Right ventricle myocardium inferior (tissue), 1 donor: Measurements from ENCODE around the gene CEP44. TPM values are rescaled to one million over a fixed set of nuclear protein-coding genes. Genes with fewer than 3 reads are reported as not detected.
"Not testable (repeated sequence)": the region's sequence is repeated elsewhere in the genome, so short reads cannot be mapped to it uniquely, and the experiment has no call there.

Source experiments
- ATAC-seq: fragments of 200-7000 bp; cut with Tn5 transposase; one replicate; pipeline ENCODE4 v1.9.1; 2020; ENCODE audit warnings: mild to moderate bottlenecking, moderate library complexity
- DNase-seq: peaks from one replicate; pipeline ENCODE4 v3.0.0; 2021; ENCODE audit errors: missing footprints
- intact Hi-C: fragments of 100-400 bp; cut with DNase I; formaldehyde crosslinking; loops from one replicate; pipeline ENCODE4 v1.11.0; 2022
- long read RNA-seq: library from polyadenylated mRNA; unstranded; transcript quantifications from one replicate; pipeline ENCODE4 v2.0.0, GENCODE V29; 2021
- total RNA-seq: library from RNA; stranded (reverse); fragmentation: NEBNext Ultra II Directional; extraction: Animal tissue kit (Norgen Biotek cat#: 25700); gene quantifications from one replicate; pipeline ENCODE4 v1.2.1, GENCODE V29; 2021
- donor health status: DM: no; HTN: yes; CAD: no; lungs with severe emphysema.

CEP44 gene, protein sequence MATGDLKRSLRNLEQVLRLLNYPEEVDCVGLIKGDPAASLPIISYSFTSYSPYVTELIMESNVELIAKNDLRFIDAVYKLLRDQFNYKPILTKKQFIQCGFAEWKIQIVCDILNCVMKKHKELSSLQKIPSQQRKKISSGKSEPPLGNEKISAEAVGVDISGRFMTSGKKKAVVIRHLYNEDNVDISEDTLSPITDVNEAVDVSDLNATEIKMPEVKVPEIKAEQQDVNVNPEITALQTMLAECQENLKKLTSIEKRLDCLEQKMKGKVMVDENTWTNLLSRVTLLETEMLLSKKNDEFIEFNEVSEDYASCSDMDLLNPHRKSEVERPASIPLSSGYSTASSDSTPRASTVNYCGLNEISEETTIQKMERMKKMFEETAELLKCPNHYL
- 9.3 TPM for total RNA-seq
- long read RNA-seq, partial matches to known transcripts: 4 of 9 reads
- long read RNA-seq, other reads (novel, unspliced or antisense): 5 of 9 reads

DNA sequence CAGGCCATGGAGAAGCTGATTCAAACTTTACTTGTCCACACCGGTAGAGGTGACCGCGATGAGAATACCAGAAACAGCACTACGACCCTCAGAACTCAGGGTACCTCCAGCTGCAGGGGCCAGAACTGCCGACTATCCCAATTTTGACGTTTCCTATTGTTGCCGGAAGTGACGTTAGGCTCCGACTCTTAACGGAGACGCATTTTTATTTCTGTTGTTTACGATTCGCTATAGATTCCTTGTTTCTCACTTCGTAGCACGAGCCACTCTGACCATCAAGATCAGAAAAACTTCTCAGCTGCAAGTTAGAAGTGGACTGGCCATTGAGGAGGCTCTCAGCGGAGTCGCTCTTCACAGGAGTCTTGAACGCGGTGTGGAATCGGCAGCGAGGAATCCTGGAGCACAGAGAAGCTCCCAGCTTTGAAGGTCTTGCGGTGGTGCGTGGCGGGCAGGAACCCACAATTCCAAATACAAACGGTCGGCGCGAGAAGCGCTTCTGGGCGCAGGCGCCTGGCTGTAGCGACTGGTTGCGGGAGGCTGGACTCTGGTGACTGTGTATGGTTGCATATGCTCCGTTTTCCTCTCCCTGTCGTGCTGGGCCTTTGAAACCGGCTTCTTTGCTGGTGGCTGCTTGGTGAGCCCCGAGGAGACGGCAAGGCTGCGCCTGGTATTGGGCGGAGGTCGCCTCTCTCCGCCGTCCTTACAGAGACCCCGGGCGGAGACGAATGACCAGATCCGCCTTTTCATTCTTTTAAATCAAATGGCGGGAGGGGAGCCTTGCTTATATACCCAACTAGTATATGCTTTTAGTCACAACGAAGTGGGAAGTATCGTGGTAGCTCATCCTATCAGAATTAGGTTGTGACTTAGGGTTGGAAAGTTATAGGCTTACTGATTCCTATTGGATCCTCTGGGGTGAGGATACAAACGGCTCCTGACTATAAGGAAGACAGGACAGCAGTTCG lies at the start of gene CEP44, which contains the start of gene FBXO8:
TSS of gene CEP44 (plus strand) at position 405 of the 965 bp plus-strand sequence. CDS start 15,211 bp downstream, outside the sequence.
TSS of gene FBXO8 (minus strand) at position 161 of the 965 bp plus-strand sequence. CDS start 20,575 bp downstream, outside the sequence.
- intact Hi-C loops: no loop called here
- ATAC-seq: peak; percentile 83
- peak; percentile 79 for DNase-seq

DNA sequence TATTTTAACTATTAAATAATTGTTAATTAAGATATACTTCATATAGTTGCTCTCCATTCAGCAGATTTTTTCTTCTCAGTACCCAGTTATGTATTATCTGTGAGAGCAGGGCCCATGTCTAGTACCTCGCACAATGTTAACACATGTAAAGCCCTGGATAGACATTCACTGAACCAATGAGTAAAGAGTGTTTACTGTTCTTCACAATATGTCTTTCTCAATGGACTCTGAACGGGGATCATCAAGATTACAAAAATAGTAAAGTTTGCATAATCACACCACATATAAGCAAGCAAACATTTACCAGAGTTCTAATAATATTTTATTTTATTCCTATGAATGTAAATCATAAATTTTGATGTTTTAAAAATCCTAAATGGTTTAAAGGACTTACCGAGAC lies 47.4 kb upstream of the CEP44 start:
- ATAC-seq (no peak), DNase-seq (no peak)
- intact Hi-C loops: no loop called here

DNA sequence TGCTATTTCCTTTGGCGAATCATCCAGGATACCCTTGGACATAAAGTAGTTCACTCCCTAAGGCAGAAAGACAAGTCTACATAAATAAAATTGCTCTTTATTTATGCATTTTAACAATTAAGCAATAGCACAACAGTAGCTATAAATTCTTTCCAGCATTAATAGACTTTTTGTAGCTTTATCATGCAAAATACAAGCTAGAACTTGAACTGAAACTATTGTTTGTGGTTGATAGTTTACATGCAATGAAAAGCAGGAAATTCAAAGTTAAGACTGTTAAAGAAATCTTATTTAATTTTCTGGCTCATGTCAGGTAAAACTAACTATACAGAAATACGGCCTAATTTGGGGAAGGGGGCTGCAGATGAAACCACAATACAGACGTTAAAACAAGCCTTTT lies 42.5 kb upstream of the CEP44 start:
- DNase-seq (no peak), ATAC-seq (no peak)
- intact Hi-C loops: no loop called here

DNA sequence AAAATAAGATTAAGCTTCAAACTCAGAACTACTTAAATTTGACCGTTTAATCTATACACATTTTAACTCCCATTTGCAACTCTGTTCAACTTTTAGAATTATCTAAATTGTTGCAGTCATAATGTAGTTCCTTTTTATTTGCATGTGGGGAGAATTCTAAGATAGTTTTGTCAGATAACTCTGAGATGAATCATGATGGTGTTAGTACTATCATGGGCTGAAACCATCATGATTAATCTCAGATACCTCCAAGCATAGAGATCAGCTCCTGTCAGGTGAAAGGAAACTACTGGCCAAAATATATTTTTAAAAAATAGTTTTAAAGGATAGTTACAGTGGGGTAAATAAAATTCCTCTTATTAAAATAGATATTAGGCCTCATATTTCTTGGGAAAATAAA lies 39.3 kb upstream of the CEP44 start:
- intact Hi-C loops: no loop called here
- DNase-seq (no peak), ATAC-seq (no peak)

DNA sequence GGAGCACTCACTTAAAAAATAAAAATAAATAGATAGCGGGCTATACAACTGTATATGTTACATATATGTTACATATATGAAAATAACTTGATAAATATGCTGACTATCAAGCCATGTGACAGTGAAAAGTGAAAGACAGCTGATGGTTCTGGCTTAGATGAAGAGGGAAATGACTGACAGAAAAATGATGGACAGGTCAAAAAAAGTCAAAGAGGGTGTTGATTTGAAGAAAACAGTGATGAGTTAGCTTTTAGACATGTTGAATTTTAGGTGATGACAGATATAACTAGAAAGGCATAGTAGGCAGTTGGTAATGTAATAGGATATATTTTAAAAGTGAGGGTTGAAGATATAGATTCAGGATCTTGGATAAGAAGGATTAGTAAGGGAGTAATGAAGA lies 38.0 kb upstream of the CEP44 start:
- DNase-seq (no peak), ATAC-seq (no peak)
- intact Hi-C loops: no loop called here

DNA sequence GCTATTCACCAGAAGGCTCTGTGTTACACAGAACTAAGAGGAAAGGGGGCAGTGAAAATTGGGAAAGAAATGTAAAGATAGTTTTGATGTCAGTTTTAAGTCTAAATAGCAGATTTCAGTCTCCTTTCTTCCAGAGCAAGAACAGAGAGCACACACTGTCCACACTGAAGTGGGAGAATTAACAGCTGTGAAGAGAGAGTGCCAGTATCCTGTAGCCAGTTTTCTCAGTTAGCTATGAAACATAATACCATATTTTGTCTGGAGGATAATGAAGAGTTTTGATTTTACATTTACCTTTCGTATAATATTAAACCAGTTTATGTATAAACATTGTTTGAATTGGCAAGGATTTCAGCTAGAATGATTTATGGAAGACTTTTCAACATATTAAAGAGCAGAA lies 35.3 kb upstream of the CEP44 start:
- peak; percentile 76 for ATAC-seq
- intact Hi-C loops: no loop called here

DNA sequence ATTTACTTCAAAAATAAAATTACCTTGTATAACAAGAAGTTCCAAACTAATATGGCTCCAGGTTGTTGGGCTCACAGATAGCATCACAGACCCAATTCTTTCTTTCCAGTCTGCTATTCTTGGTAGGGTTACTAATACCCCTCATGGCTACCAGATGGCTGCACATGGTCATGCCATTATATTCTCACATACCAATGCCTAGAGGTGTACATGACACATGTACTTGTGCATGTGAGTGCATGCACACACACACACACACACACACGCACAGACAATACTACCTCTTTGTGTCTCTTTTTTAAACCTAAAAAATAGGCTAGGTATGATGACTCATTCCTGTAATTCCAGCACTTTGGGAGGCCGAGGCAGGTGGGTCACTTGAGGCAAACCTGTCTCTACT lies 31.3 kb upstream of the CEP44 start:
- ATAC-seq (no peak), DNase-seq (no peak)
- intact Hi-C loops: no loop called here

More for the DNA sequence above, 35.3 kb upstream of the CEP44 start:
- no peak for DNase-seq

DNA sequence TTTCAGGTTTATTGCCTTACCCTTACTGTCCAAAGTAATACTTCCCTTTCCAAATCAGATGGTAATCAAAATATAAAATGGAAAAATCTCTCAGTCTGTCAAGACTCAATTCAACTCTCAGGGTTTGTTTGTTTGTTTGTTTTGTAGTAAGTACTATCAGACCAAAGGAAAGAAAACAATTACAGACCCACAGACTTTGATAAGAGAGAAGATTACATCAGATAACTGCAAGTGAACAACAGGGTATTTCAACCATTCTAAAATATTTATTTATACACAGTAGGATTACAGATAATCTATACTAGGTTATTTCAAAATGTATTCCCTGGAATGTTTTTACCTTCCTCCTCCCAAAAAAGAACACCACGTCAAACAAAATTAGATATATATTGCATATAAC lies 29.1 kb upstream of the CEP44 start:
- intact Hi-C loops: no loop called here
- DNase-seq: no peak
- ATAC-seq: no peak

DNA sequence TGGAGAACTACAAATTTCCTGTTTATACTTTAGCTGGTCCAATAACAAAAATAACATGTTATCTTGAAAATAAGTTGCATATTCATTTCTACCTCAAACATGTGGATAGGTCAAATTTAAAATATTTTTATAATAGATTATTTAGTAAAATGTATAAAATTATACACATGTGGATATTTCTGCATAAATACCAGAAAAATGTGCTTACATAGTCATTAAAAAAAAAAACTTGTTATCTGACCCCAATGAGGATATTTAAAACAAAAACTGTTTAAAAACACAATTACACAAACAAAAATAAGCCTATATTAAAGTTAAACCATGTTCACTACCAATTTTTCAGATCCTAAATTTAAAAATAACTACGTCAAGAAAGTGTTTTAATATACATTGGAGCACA lies 28.3 kb upstream of the CEP44 start:
- ATAC-seq (no peak), DNase-seq (no peak)
- intact Hi-C loops: no loop called here

DNA sequence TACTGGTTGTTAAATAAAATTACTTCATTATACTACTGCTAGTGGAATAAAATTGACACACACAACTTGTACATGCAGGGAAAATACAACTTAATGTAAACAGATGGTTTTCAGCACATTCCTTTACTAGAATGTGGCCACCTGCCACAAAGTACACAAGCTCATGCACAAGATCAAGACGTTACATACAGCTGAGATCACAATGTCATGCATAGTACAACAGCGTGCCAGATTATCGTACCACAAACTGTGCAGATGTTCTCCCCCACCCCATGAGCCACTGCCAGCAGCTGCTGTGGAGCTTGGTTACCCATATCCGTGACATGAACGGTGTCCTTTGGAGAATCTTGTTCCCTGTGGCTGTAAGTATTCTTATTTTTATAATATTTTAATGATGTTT lies 27.9 kb upstream of the CEP44 start:
- ATAC-seq: no peak
- no peak for DNase-seq
- intact Hi-C loops: no loop called here

DNA sequence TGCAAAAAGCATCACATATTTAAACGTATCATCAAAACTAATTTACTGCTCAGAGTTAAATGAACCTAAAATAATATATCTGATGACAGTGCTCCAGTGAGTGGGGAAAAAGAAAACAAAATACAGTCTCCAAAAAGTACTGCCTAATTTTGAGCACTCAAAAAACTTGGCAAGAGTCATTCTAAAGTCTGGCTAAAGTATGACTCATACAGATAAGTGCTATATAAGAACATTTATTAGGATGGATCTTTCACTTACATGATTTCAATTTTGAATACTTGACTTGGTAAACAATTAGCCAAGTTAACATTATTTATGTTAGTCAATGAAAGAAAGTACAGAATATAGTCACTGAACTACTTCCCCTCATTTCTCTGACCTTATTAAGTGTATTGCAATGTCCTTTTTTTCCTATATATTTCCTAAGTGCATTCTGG lies 27.4 kb upstream of the CEP44 start:
- DNase-seq (no peak), ATAC-seq (peak; percentile 39)
- intact Hi-C loops: no loop called here

DNA sequence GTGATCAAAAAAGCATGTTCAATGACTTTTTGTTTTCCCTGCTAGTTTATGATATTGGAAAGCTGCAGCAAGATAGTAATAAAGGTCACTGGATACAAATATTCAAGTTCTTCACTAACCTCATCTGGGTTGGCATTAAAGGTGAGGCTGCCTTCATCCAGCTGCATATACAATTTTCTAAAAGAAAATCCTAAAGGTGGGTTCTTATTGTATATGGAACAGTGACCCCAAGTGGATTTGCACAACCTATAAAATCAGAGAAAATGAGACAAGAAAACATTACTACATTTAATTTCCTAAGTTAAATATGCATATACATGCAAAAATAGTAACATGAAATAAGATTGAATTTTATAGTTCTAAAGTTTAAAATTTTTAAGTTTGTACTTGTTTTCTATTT lies 24.1 kb upstream of the CEP44 start:
- ATAC-seq: no peak
- intact Hi-C loops: no loop called here
- DNase-seq: no peak

DNA sequence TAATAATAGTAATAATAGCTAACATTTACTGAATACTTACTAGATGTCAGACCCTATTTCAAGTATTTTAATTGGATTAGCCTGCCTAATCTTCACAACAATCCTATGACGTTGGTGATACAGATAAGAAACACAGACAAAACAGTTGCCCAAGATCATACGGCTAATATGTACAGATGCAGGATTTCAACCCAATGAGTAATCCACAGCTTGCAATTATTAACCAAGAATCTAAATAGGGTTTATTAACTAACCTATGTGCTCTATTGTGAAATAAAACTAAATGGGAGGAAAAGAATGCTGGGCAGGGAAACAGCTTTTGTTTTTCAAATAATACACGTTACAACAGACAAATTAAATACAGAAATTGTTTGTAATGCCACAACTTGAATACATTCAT lies 23.6 kb upstream of the CEP44 start:
- DNase-seq (no peak), ATAC-seq (no peak)
- intact Hi-C loops: no loop called here

DNA sequence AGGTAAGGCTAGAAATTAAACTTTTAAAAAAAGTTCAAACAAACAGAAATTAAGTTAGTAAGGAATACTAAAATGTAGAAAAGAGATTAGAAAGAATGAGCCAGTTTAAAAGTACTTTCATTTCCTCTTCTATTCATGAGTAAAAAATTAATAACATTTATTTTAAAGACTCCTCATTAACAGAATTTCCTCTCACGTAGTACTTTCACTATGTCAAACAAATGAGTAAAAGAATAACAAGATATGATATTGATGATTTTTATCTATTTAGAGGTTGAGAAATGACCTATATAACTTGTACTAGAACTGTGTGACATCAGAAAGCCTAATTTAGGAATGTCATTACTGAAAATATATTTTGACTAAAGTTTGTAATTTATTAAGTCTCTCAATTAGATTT lies 22.3 kb upstream of the CEP44 start:
- DNase-seq, ATAC-seq, intact Hi-C loops: not testable (repeated sequence)

DNA sequence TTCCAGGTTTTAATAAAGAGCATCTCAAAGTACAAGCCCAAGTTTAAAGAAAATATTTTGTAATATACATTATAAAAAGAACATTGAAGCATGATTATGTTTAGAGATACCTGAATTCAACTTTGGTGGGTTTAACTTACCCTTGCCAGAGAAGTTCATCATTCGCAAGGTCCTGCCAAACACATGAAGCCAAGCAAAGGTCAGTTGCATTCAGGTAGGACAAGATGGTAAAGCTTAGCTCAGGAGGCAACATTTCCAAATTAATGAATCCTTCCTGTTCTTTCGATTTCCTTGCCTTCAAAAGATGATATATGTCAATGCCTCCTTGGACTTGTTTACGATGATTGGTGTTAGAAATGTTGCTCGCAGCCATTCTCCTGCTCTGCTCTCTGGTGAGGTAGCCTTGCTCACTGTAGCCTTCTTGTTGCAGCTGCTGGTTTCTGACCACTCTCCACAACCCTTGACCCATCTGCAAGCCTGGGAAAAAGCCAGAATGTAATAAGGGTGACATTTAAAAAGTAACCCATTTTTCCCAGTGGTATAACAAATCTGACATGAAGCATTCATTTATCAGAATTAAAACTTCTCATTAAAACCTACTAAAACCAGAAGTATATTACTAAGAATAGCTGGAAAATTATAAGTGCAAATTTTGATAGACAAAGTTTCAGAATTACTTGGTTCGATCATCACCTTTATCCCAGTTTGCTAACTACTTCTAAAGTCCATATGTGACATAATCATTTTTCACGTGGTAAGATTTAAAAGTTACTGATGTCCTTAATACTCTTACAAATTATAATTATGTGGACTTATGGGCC lies 20.9 kb upstream of the CEP44 start:
- DNase-seq: no peak
- intact Hi-C loops: no loop called here
- no peak for ATAC-seq

DNA sequence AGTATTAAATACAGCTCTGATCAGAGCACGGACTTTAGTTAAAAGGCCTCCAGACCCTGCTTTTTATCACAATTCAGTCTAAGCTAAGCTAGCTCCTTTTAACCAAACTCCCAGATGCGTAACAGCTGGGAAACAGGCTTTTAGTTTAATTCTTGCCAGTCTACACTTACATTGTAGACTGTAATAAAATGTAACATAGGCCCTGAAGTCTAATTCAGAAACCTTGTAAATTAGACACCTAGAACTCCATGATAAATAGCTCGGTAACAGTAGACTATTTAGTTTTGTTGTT lies 20.3 kb upstream of the CEP44 start:
- DNase-seq (no peak), ATAC-seq (no peak)
- intact Hi-C loops: no loop called here

DNA sequence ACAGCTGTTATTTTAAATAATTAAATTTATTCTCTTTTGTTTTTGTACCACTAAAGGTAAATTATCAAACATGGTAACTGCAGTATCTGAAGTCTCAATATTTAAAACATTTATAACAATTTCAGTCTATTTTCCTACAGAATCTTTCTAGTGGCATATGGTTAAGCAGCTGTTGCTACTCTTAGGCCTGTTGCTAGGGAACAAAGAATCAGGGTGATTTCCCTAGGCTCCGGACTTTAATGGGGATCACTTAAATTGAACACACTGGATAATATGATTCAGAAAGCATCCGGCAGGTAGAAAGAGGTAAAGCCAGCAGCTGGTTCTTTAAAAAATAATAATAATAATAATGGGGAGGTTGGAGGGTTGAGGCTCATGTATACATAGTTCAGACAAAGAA lies 17.8 kb upstream of the CEP44 start:
- ATAC-seq (no peak), DNase-seq (no peak)
- intact Hi-C loops: no loop called here

DNA sequence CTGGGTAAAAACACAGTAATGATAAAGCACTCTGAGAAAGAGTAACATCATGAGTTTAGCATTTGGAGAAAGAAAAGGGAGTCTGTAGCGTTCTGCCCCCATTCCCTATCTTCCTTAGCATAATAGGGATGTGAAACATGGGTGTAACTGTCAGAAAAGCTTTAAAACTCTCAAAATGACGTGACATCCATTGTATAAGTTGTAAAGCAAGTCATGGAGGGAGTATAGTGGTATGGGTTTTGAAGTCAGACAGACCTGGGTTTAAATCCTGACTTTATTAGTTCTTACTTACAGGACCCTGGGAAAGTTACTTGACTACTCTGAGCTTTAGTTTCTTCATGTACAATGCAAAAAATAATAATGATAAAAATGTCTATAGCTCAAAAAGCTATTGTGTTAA lies 17.3 kb upstream of the CEP44 start:
- DNase-seq (no peak), ATAC-seq (no peak)
- intact Hi-C loops: no loop called here

DNA sequence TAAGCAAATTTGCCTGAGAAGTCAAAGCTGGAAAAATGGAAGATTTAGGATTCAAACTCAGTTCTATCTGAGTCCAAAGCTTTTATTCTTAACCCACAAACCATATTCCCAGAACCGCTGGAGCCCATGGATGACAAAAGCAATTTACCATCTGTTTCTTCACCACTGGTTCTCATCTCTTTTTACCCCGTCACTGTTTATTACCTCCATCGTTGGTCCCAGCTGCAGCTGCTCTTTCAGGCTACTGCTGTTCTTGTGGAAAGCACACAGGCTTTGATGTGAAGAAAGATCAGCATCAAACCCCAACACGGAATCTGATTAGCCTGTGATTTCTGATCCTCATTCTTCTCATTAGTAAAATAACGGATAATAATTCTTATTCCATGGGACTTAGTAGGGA lies 9.8 kb upstream of the CEP44 start:
- DNase-seq (no peak), ATAC-seq (no peak)
- intact Hi-C loops: no loop called here
